GM19238 (cell line): Measurements from ENCODE around the gene SLC37A1.
"Not testable (repeated sequence)": the region's sequence is repeated elsewhere in the genome, so short reads cannot be mapped to it uniquely, and the experiment has no call there.

Source experiments
- DNase-seq: peaks from one replicate; pipeline ENCODE4 v3.0.0; 2011; ENCODE audit warnings: low spot score; ENCODE audit not compliant: insufficient read length

Gene SLC37A1

GRCh38 chr21:42592156-42592820 lies 78.6 kb downstream of the SLC37A1 start:
- no peak for DNase-seq

DNA sequence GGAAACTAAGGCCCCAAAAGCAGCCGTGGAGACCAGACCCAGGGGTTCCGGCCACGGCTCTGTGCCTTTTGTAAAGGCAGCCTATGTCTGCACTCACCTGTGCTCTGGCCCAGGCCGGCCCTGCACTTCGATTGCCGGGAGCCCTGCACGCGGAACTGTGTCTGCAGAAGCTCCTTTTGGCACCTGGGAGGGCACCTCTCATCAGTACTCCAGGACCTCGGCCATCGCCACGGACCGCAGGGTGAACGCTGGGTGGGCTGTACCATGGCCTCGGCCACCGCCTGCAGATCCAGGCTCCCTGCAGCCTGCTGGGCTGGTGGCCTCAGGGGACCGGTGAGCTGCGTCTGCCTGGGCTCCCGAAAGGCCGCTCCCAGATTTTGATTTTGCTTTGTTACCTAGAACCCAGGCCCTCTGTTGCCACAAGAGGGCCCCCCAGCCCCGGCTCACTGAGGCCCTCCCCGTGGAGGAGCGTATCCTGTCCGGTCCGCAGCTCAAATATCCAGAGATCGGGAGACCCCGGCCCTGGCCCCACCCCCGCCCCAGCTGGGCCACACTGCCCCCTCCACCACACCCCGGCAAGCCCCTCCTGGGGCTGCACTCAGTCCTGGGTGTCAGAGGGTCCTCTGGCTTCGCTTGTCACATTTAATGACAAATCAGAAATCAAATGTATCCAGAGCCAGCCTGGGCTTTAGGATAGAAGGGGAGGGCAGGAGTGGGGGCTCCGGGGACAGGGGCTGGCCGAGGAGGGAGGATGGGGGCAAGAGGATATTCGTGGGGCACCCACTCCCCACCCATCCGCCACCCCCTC lies 79.6 kb downstream of the SLC37A1 start:
- peak; percentile 91 for DNase-seq

- DNase-seq = no peak
Observed at GRCh38 chr21:42594616-42595282, 81.1 kb downstream of the SLC37A1 start.

DNA sequence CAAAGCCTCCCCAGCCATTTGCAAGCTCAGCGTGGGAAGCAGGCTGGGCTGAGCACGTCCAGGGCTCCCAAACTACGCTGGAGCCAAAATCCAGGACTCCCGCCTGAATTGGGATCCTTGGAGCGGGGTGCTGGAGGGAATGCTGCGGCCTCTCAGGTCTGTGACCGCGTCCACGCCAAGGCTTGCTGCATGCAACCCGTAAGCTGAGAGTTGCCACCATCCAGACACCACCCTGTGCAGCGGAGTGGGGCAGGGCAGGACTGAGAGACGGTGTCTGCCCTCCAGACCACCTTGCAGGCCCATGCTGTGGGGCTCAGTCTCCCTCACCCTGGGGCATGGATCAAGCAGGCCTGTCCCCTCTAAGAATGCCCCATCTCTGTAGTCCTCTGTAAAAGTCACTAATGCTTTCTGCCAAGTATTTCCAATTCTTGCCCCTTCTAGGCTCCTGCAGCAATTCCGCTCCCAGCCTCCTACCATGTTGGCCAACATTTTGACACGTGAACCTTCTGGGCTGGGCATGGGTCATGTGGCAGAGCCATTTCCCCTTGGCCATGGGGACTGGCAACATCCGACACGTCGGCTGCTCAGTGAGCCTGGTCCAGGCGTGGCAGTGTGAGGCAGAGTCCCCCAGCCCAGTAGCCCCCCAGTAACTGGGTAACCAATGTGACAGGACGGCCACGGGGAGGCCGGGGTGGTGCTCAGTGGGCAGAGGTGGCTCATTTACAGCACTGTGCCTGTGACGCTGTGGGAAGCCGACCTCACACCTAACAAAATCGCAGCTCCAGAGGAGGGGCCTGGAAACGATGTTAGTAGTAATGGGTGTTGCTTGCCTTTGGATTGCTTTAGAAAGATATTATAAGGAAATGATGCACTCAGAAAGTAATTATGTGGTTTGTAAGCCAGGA lies 81.9 kb downstream of the SLC37A1 start:
- no peak for DNase-seq

- no peak for DNase-seq
Observed at GRCh38 chr21:42596657-42597056, 83.0 kb downstream of the SLC37A1 start.

GRCh38 chr21:42597487-42598158 lies 84.0 kb downstream of the SLC37A1 start:
- no peak for DNase-seq

GRCh38 chr21:42598159-42598735 lies 84.6 kb downstream of the SLC37A1 start:
- no peak for DNase-seq

DNA sequence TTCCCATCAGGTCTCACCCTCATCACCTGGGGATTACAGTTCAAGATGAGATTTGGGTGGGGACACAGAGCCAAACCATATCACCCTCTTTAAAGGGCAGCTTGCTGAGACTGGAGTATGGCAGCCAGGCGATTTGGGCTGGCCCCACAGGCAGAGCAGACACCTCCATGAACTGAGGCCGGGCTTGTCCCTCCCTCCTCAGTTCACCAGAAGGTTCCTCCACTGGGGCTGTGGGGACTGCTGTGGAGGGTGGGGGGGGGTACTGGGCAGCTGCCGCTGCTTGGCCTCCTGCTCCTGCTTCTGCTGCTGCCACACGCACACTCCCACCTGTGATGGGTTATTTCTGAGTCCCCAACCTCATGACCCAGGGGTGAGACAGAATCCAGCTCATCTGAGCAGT lies 85.8 kb downstream of the SLC37A1 start:
- DNase-seq = no peak

GRCh38 chr21:42599962-42600361 lies 86.3 kb downstream of the SLC37A1 start:
- DNase-seq = no peak

- no peak for DNase-seq
Observed at GRCh38 chr21:42601656-42602055, 88.0 kb downstream of the SLC37A1 start.

DNA sequence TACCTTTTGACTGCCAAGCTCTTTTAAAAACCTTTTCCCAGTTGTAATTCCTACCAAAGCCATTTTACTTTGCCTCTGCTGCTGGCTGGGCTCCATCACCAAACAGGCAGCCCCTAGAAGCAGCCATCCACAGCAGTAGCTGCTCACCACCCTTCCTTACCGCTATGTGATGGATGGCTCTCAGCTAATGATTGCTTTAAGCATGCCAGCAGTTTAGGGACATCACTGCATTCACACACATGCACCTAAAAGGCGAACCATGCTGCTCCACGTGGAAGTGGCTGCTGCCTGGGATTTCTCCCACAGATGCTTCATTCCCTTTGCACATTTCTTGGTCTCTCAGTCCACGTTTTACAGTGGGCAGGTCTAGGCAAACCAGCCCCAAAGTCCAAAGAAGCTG lies 93.5 kb downstream of the SLC37A1 start:
- no peak for DNase-seq

DNA sequence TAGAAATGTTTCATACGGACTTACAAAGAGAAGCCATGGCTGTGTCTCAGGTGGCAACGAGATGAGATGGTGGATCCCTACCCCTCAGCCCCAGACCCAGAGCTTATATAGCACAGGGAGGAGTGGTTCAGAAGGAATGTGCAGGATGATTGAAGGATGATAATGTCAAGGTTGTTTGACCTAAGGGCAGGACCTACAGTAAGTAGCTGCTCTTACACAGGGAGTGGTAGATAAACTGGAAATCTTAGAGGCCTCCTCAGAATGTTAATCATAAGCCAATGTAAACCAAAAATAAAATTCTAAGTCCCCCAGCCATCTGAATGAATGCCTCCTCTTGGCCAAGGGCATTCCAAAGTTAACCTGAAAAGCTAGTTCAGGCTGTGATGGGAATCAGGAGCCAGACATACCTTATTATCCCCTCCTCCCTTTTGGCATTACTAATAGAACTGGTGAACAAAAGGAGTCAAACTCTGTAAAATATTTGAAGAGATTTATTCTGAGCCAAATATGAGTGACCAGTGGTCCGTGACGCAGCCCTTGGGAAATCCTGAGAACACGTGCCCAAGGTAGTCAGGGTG lies 94.0 kb downstream of the SLC37A1 start:
- no peak for DNase-seq

DNA sequence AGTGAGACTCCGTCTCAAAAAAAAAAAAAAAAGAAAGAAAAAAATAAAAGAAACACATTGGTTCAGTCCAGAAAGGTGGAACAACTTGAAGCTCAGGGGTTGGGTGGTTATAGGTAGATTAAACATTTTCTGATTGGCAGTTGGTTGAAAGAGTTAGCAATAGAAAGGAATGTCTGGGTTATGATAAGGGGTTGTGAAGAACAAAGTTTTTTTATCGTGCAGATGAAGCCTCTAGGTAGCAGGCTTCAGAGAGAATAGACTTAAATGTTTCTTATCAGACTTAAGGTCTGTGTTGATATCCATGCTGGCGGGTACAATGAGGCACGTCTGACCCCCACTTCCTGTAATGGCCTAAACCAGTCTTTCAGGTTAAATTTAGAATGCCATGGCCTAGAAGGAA lies 94.8 kb downstream of the SLC37A1 start:
- no peak for DNase-seq

DNA sequence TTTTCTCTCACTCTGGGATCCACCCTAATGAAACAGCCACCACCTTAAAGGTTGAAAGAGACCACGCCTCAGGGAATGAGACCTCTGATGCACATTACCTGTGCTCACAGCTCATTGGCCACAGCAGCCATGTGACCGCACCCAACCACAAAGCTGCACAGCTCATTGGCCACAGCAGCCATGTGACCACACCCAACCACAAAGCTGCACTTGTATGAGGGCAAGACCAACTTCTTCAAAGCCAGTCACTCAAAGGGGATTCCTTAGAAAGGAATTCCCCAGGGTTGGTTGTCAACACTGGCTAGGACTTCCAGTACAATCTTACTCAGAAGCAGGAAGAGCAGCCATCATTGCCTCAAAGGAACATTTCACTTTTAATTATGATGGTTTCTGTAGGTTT lies 96.2 kb downstream of the SLC37A1 start:
- no peak for DNase-seq

- no peak for DNase-seq
Observed at GRCh38 chr21:42611852-42612251, 98.2 kb downstream of the SLC37A1 start.

DNA sequence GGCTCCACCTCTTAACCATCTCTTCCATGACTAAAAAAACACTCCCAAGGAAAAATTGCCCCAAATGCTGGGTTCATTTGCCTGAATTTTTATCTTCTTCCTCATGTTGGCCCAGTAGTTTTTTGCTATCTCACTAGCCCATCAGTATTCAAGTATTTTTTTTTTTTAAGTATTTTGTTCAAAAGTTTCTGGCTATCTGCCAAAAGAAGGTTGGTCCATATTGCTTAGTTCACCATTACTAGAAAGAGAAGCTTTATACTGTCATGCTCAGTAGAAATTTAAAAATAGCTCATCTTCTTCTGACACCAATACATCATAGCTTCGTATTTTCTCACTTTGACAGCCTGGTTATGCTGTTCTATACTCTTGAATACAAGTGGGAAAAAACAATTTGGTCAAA lies 98.7 kb downstream of the SLC37A1 start:
- DNase-seq = no peak

DNA sequence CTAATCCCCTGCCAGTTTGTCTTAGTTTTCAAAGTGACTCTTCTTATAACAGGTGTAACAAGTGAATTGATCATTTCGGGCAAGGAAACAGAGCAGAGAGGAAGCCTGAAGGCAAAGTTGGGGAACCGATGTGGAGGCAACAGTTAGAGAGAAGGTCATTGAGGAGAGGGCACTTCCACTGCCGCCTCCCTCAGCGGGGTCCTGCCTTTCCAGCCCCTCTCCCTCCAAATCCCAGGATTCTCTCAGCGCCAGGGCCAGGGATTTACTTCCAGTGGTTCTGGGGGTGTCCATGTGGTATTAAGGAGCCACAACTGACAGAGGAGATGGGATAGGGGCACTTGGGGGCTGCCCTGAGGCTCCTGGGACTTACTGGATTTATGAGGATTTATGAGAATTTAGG lies 100.1 kb downstream of the SLC37A1 start:
- no peak for DNase-seq

DNA sequence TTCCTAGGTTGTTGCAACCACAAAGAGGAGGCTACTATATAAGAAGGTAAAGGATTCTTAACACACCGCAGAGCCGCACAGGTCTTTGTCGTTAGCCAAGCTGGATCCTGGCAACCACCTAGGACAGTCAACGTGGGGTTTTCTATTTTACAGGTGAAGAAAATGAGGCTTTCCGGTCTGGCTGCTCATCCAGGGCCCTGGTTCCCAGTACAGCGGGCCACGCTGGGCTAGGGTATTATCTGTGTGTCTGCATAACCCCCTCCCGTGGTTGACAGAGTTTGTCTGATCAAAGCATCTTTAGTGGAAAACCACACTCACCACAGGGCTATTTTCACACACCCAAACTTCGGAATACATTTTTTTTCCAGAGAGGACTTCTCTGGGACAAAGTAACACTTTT lies 100.7 kb downstream of the SLC37A1 start:
- DNase-seq = no peak

DNA sequence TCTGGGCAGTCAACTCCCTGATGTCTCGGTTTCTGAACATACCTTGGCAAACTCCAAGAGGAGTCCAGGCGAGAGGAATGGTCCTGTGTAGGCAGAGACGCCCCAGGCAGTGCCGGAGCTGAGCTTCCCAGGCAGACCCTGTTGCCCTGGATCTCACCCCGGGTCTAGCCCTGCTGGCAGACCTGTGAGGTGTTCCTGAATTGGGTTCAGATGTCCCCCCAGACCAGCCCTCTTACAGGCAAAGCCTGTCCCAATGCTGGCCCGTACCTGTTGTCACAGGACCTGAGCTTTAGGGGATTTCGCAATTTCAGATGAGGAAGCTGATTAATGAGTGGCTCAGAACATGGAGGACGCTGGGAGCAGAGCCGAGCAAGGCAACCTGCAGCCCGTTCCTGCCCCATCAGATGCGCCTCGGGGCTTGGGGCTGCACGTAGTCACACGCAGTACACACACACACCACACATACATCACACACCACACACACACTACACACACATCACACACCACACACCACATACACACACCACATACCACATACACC lies 101.2 kb downstream of the SLC37A1 start:
- DNase-seq = no peak

GRCh38 chr21:42615377-42615776 lies 101.7 kb downstream of the SLC37A1 start:
- DNase-seq = not testable (repeated sequence)
